ENCODE measurements around the gene GABBR2. TPM values are rescaled to one million over a fixed set of nuclear protein-coding genes. Genes with fewer than 3 reads are reported as not detected.

Gene GABBR2
- total RNA-seq, 1 donor: not detected

- no peak overlapping the region for H3K4me3 ChIP-seq (ENCODE audit: low read depth, low read length)
- TF ChIP-seq CTCF (IDR thresholded peaks at IDR 0.05; ENCODE audit: insufficient read depth, low read depth, low read length): no peak
- DNase-seq (ENCODE audit: low read depth): no peak
Measured at GRCh38 chr9:98552331-98552730, 156.4 kb downstream of the GABBR2 start.

- H3K4me3 ChIP-seq (ENCODE audit: low read depth, low read length): no peak overlapping the region
- TF ChIP-seq CTCF (IDR thresholded peaks at IDR 0.05; ENCODE audit: insufficient read depth, low read depth, low read length): no peak
- DNase-seq (ENCODE audit: low read depth): peak; percentile 14
Measured at GRCh38 chr9:98551511-98552286, 157.0 kb downstream of the GABBR2 start.

- no peak for TF ChIP-seq CTCF (IDR thresholded peaks at IDR 0.05; ENCODE audit: insufficient read depth, low read depth, low read length)
- H3K4me3 ChIP-seq (ENCODE audit: low read depth, low read length): no peak overlapping the region
- no peak for DNase-seq (ENCODE audit: low read depth)
Measured at GRCh38 chr9:98550206-98550820, 158.4 kb downstream of the GABBR2 start.

- no peak for DNase-seq (ENCODE audit: low read depth)
- no peak overlapping the region for H3K4me3 ChIP-seq (ENCODE audit: low read depth, low read length)
- no peak for TF ChIP-seq CTCF (IDR thresholded peaks at IDR 0.05; ENCODE audit: insufficient read depth, low read depth, low read length)
Measured at GRCh38 chr9:98549401-98549800, 159.3 kb downstream of the GABBR2 start.

GRCh38 chr9:98547606-98548005, 161.1 kb downstream of the GABBR2 start:
- DNase-seq (ENCODE audit: low read depth): no peak
- H3K4me3 ChIP-seq (ENCODE audit: low read depth, low read length): no peak overlapping the region
- no peak for TF ChIP-seq CTCF (IDR thresholded peaks at IDR 0.05; ENCODE audit: insufficient read depth, low read depth, low read length)

GRCh38 chr9:98545021-98545420, 163.7 kb downstream of the GABBR2 start:
- no peak for TF ChIP-seq CTCF (IDR thresholded peaks at IDR 0.05; ENCODE audit: insufficient read depth, low read depth, low read length)
- H3K4me3 ChIP-seq (ENCODE audit: low read depth, low read length): no peak overlapping the region
- DNase-seq (ENCODE audit: low read depth): no peak

Data from fibroblast of villous mesenchyme (primary cell).